Naive thymus-derived CD4-positive, alpha-beta T cell (primary cell): Measurements from ENCODE around the gene GLYATL1. TPM values are rescaled to one million over a fixed set of nuclear protein-coding genes. Genes with fewer than 3 reads are reported as not detected.
A peak's percentile ranks its signal among the peaks of the same experiment; 100 is the strongest.
"Not testable (repeated sequence)": the region's sequence is repeated elsewhere in the genome, so short reads cannot be mapped to it uniquely, and the experiment has no call there.

Source experiments
- ATAC-seq: fragments of 150-1000 bp; cut with Tn5 transposase; 2 replicates; pipeline ENCODE4 v1.10.0; 2021; ENCODE audit warnings: mild to moderate bottlenecking, moderate library complexity
- CTCF ChIA-PET: fragments of 350-600 bp; sonication (Branson Sonifier 250); formaldehyde crosslinking; loops from one replicate; lab custom pipeline; 2021; ENCODE audit warnings: antibody characterized with exemption; lab: Charles Lee
- POLR2A ChIA-PET: fragments of 350-600 bp; sonication (Branson Sonifier 250); formaldehyde crosslinking; loops from one replicate; lab custom pipeline; 2021; ENCODE audit warnings: antibody characterized with exemption, inconsistent platforms; lab: Charles Lee
- DNase-seq, 9 donors: peaks; one replicate each; pipeline versions ENCODE4 v3.0.0 to v3.0.0-alpha.2; 2020 to 2022; ENCODE audit warnings: mixed read lengths in 1 of 9
- H3K27ac ChIP-seq: one replicate; pipeline ENCODE4 v1.7.0; 2013; ENCODE audit warnings: mild to moderate bottlenecking, low read depth, low read length, moderate library complexity
- H3K27me3 ChIP-seq, 2 donors: one replicate each; pipeline ENCODE4 v1.7.0; 2013; ENCODE audit warnings: low read length in 2 of 2, mild to moderate bottlenecking in 2 of 2, moderate library complexity in 2 of 2; ENCODE audit not compliant: control insufficient read depth in 2 of 2, insufficient read depth in 2 of 2
- H3K36me3 ChIP-seq, 3 experiments: 1 replicate in 2 of 3; 2 replicates in 1 of 3; pipeline ENCODE4 v1.7.0; 2013; ENCODE audit warnings: low read length in 3 of 3, mild to moderate bottlenecking in 3 of 3, moderate library complexity in 1 of 3; ENCODE audit not compliant: insufficient read depth in 3 of 3, control insufficient read depth in 2 of 3
- H3K4me1 ChIP-seq, 2 donors: one replicate each; pipeline ENCODE4 v1.7.0; 2013; ENCODE audit warnings: low read length in 2 of 2, mild to moderate bottlenecking in 2 of 2, moderate library complexity in 1 of 2; ENCODE audit not compliant: control insufficient read depth in 2 of 2, insufficient read depth in 2 of 2
- H3K4me3 ChIP-seq: 2 replicates; pipeline ENCODE4 v1.7.0; 2013; ENCODE audit warnings: mild to moderate bottlenecking, low read length
- H3K9me3 ChIP-seq, 3 experiments: 1 replicate in 2 of 3; 2 replicates in 1 of 3; pipeline ENCODE4 v1.7.0; 2013; ENCODE audit warnings: low read length in 3 of 3; ENCODE audit not compliant: control insufficient read depth in 2 of 3
- H3K27ac Mint-ChIP-seq, 9 donors: one replicate each; pipeline ENCODE4 v1.8.0; 2020 to 2022; ENCODE audit warnings: mixed read lengths in 9 of 9, mild to moderate bottlenecking in 8 of 9, moderate library complexity in 5 of 9, inconsistent platforms in 2 of 9
- H3K27me3 Mint-ChIP-seq, 5 donors: one replicate each; pipeline ENCODE4 v1.8.0; 2021 to 2022; ENCODE audit warnings: mixed read lengths in 5 of 5, mild to moderate bottlenecking in 1 of 5
- H3K36me3 Mint-ChIP-seq, 5 donors: one replicate each; pipeline ENCODE4 v1.8.0; 2020 to 2022; ENCODE audit warnings: mixed read lengths in 5 of 5, mild to moderate bottlenecking in 3 of 5, inconsistent platforms in 1 of 5
- H3K4me1 Mint-ChIP-seq, 7 donors: one replicate each; pipeline ENCODE4 v1.8.0; 2020 to 2022; ENCODE audit warnings: mixed read lengths in 7 of 7, mild to moderate bottlenecking in 3 of 7, inconsistent platforms in 1 of 7
- H3K4me3 Mint-ChIP-seq, 10 donors: one replicate each; pipeline ENCODE4 v1.8.0; 2020 to 2022; ENCODE audit warnings: mild to moderate bottlenecking in 10 of 10, mixed read lengths in 10 of 10, moderate library complexity in 6 of 10, inconsistent platforms in 2 of 10
- H3K9me3 Mint-ChIP-seq, 11 donors: one replicate each; pipeline ENCODE4 v1.8.0; 2020 to 2022; ENCODE audit warnings: mixed read lengths in 11 of 11, mild to moderate bottlenecking in 4 of 11, inconsistent platforms in 1 of 11, moderate library complexity in 1 of 11
- intact Hi-C, 2 donors: fragments of 100-400 bp; cut with micrococcal nuclease; formaldehyde crosslinking; loops; one replicate each; pipeline ENCODE4 v1.15.1; 2023
- polyA plus RNA-seq, 2 donors: library from polyadenylated mRNA; unstranded; fragments of 300-500 nt; fragmentation: Illumina TruSeq; gene quantifications; one replicate each; pipeline ENCODE4 v1.2.3, GENCODE V29; 2021
- total RNA-seq, 6 experiments: library from RNA in 5 of 6; stranded (reverse) in 5 of 6; gene quantifications; 1 replicate in 5 of 6; 2 replicates in 1 of 6; pipeline ENCODE4 v1.2.3 and lab custom pipeline; 2021 to 2026

GLYATL1 gene
- total and polyA plus RNA-seq, 7 experiments from 2014 or later: 0.39 TPM; not detected in 6

GRCh38 chr11:58999291-58999680 lies 60.0 kb downstream of the GLYATL1 start:
- Mint-ChIP-seq H3K36me3 (no peaks in the 10 kb centered on the region), H3K27ac (no peak overlapping the region), H3K27me3 (peaks cover 0 to 24% (median 13%) of the 10 kb centered on the region in 5 donors), H3K4me1 (peaks cover 0 to 2% (median 0%) of the 10 kb centered on the region in 7 donors), H3K9me3 (no peaks in the 10 kb centered on the region), H3K4me3 (no peak overlapping the region)
- Histone ChIP-seq H3K27ac (no peak overlapping the region), H3K4me3 (no peak overlapping the region), H3K9me3 (no peaks in the 10 kb centered on the region), H3K27me3 (no peaks in the 10 kb centered on the region), H3K4me1 (no peaks in the 10 kb centered on the region), H3K36me3 (no peaks in the 10 kb centered on the region)
- ATAC-seq (peak; percentile 61), DNase-seq (no peak)
- CTCF ChIA-PET: no interaction called here
- POLR2A ChIA-PET: no interaction called here
- intact Hi-C loops: no loop called here

GRCh38 chr11:59000003-59000402 lies 60.7 kb downstream of the GLYATL1 start:
- Histone ChIP-seq H3K4me3 (no peak overlapping the region), H3K36me3 (no peaks in the 10 kb centered on the region), H3K9me3 (no peaks in the 10 kb centered on the region), H3K4me1 (no peaks in the 10 kb centered on the region), H3K27me3 (no peaks in the 10 kb centered on the region), H3K27ac (no peak overlapping the region)
- no peak overlapping the region for H3K27ac Mint-ChIP-seq
- H3K4me3 Mint-ChIP-seq: no peak overlapping the region
- H3K9me3 Mint-ChIP-seq: no peaks in the 10 kb centered on the region
- ATAC-seq (no peak), DNase-seq (no peak)
- ChIA-PET CTCF (no interaction called here), POLR2A (no interaction called here)
- H3K27me3 Mint-ChIP-seq: peaks cover 0 to 20% (median 9%) of the 10 kb centered on the region in 5 donors
- H3K36me3 Mint-ChIP-seq: no peaks in the 10 kb centered on the region
- H3K4me1 Mint-ChIP-seq: peaks cover 0 to 2% (median 0%) of the 10 kb centered on the region in 7 donors
- intact Hi-C loops: no loop called here

DNA sequence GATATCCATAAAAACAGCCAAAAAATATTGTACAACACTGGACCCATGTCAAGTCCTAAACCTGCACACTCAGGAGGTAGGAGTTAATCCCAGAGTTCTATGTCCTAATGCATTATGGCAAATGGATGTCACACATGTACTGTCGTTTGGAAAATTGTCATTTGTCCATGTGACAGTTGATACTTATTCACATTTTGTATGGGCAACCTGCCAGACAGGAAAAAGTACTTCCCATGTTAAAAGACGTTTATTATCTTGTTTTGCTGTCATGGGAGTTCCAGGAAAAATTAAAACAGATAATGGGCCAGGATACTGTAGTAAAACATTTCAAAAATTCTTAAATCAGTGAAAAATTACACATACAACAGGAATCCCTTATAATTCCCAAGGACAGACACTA lies 62.7 kb downstream of the GLYATL1 start:
- POLR2A ChIA-PET, H3K36me3 ChIP-seq: not testable (repeated sequence)

More for the DNA sequence above, 62.7 kb downstream of the GLYATL1 start:
- H3K9me3 Mint-ChIP-seq, CTCF ChIA-PET, H3K27ac Mint-ChIP-seq, ATAC-seq, H3K4me3 ChIP-seq, H3K4me1 Mint-ChIP-seq, H3K9me3 ChIP-seq, H3K4me3 Mint-ChIP-seq, intact Hi-C loops, H3K27ac ChIP-seq, DNase-seq, H3K27me3 ChIP-seq, H3K4me1 ChIP-seq, H3K36me3 Mint-ChIP-seq: not testable (repeated sequence)
- peaks cover 0 to 18% (median 13%) of the 10 kb centered on the region in 5 donors for H3K27me3 Mint-ChIP-seq

Other genes with a start within 250 kb of the GLYATL1 start
- not detected for gene GLYAT, start 207.5 kb upstream of the GLYATL1 start, total RNA-seq
- gene GLYAT, start 207.5 kb upstream of the GLYATL1 start, polyA plus RNA-seq: not detected
- not detected for gene GLYATL2, start 94.8 kb upstream of the GLYATL1 start, total RNA-seq
- not detected for gene GLYATL2, start 94.8 kb upstream of the GLYATL1 start, polyA plus RNA-seq
- not detected for gene GLYATL1B, start 146.8 kb downstream of the GLYATL1 start, total RNA-seq
- not detected for gene GLYATL1B, start 146.8 kb downstream of the GLYATL1 start, polyA plus RNA-seq
- 10 to 100 TPM in 1 of 5 experiments, under 1 TPM in 3, not detected in 1; 0.11 to 79.8 (median 0.42) TPM for gene FAM111B, start 167.7 kb downstream of the GLYATL1 start, total RNA-seq
- not detected for gene FAM111B, start 167.7 kb downstream of the GLYATL1 start, polyA plus RNA-seq
- 100 to 1,000 TPM in 3 of 5 experiments, 10 to 100 TPM in 2; 73.1 to 138 (median 117) TPM for gene FAM111A, start 203.4 kb downstream of the GLYATL1 start, total RNA-seq
- 10 to 100 TPM; 23.0 to 32.0 TPM for gene FAM111A, start 203.4 kb downstream of the GLYATL1 start, polyA plus RNA-seq
- gene DTX4, start 232.6 kb downstream of the GLYATL1 start, total RNA-seq: 1 to 10 TPM in 4 of 5 experiments, under 1 TPM in 1; 0.22 to 3.9 (median 2.2) TPM
- gene DTX4, start 232.6 kb downstream of the GLYATL1 start, polyA plus RNA-seq: under 1 TPM; 0.22 to 0.35 TPM